IMR-90 (cell line): ENCODE results near the gene IGLON5. TPM values are rescaled to one million over a fixed set of nuclear protein-coding genes. Genes with fewer than 3 reads are reported as not detected.

Source experiments
- ATAC-seq: fragments of 200-7000 bp; cut with Tn5 transposase; 2 replicates; pipeline ENCODE4 v1.9.1; 2020; ENCODE audit warnings: low read depth, mild to moderate bottlenecking, moderate library complexity
- BruUV-seq: library from RNA; stranded (reverse); fragments of 400-500 nt; replicated peaks from 2 replicates; lab custom pipeline; 2021; lab: Mats Ljungman, UMichigan
- CTCF ChIA-PET: fragments of 300-600 bp; formaldehyde crosslinking; extraction: SDS; loops from one replicate; lab custom pipeline; 2021; ENCODE audit warnings: antibody characterized with exemption; lab: Yijun Ruan, JAX
- POLR2A ChIA-PET: fragments of 300-600 bp; sonication (Branson Sonifier 250); formaldehyde crosslinking; loops from one replicate; lab custom pipeline; 2022; ENCODE audit warnings: antibody characterized with exemption; ENCODE audit not compliant: unreplicated experiment; lab: Charles Lee
- DNase-seq: peaks from one replicate; pipeline ENCODE4 v3.0.0; 2013
- H2AFZ ChIP-seq: replicated peaks from 2 replicates; pipeline ENCODE3; 2013; ENCODE audit warnings: low read length, mild to moderate bottlenecking; ENCODE audit not compliant: poor library complexity
- H2AK5ac ChIP-seq: 2 replicates; pipeline ENCODE4 v1.6.1; 2013; ENCODE audit warnings: low read depth, low read length, inconsistent platforms
- H2AK9ac ChIP-seq: replicated peaks from 2 replicates; pipeline ENCODE3; 2013; ENCODE audit warnings: mild to moderate bottlenecking, low read depth, low read length, moderate library complexity; ENCODE audit not compliant: poor library complexity
- H2BK120ac ChIP-seq: 2 replicates; pipeline ENCODE4 v1.6.1; 2013; ENCODE audit warnings: low read depth, low read length, inconsistent platforms
- H2BK15ac ChIP-seq: 3 replicates; pipeline ENCODE4 v1.6.1; 2013; ENCODE audit warnings: low read depth, low read length, inconsistent platforms
- H2BK20ac ChIP-seq: 2 replicates; pipeline ENCODE4 v1.6.1; 2013; ENCODE audit warnings: low read depth, mild to moderate bottlenecking, inconsistent platforms, low read length, moderate library complexity
- H2BK5ac ChIP-seq: 2 replicates; pipeline ENCODE4 v1.6.1; 2013; ENCODE audit warnings: mild to moderate bottlenecking, low read depth, low read length, inconsistent platforms; ENCODE audit not compliant: poor library complexity, severe bottlenecking
- H3K14ac ChIP-seq: replicated peaks from 2 replicates; pipeline ENCODE4 v1.6.1; 2013; ENCODE audit warnings: low read depth, low read length, inconsistent platforms
- H3K18ac ChIP-seq: 2 replicates; pipeline ENCODE4 v1.6.1; 2013; ENCODE audit warnings: low read depth, low read length, control low read depth
- H3K23ac ChIP-seq: 2 replicates; pipeline ENCODE4 v1.6.1; 2013; ENCODE audit warnings: low read depth, low read length, inconsistent platforms
- H3K27ac ChIP-seq: 2 replicates; pipeline ENCODE4 v1.5.1; 2013; ENCODE audit warnings: mild to moderate bottlenecking, control low read depth, low read length; ENCODE audit not compliant: insufficient read depth
- H3K27me3 ChIP-seq: 2 replicates; pipeline ENCODE4 v1.6.1; 2013; ENCODE audit warnings: low read length; ENCODE audit not compliant: control insufficient read depth, insufficient read depth
- H3K36me3 ChIP-seq: 2 replicates; pipeline ENCODE4 v1.6.1; 2013; ENCODE audit warnings: low read length, mixed read lengths; ENCODE audit not compliant: control insufficient read depth, insufficient read depth
- H3K4ac ChIP-seq: 2 replicates; pipeline ENCODE4 v1.6.1; 2013; ENCODE audit warnings: low read depth, low read length, inconsistent platforms
- H3K4me1 ChIP-seq: 2 replicates; pipeline ENCODE4 v1.6.1; 2013; ENCODE audit warnings: low read length, mixed read lengths; ENCODE audit not compliant: control insufficient read depth, insufficient read depth
- H3K4me2 ChIP-seq: 2 replicates; pipeline ENCODE4 v1.6.1; 2013; ENCODE audit warnings: low read depth, mild to moderate bottlenecking, control low read depth, low read length, moderate library complexity
- H3K4me3 ChIP-seq: 2 replicates; pipeline ENCODE4 v1.5.1; 2013; ENCODE audit warnings: low read depth, mild to moderate bottlenecking, control low read depth, low read length, moderate library complexity; ENCODE audit not compliant: insufficient read depth
- H3K56ac ChIP-seq: 2 replicates; pipeline ENCODE4 v1.6.1; 2013; ENCODE audit warnings: low read length, inconsistent platforms; ENCODE audit not compliant: insufficient read depth; ENCODE audit errors: extremely low read depth
- H3K79me1 ChIP-seq, 2 experiments: 2 replicates each; pipeline ENCODE4 v1.6.1; 2013; ENCODE audit warnings: low read length in 2 of 2, inconsistent platforms in 1 of 2, low read depth in 1 of 2
- H3K9ac ChIP-seq: 2 replicates; pipeline ENCODE4 v1.6.1; 2013; ENCODE audit warnings: low read depth, low read length, control low read depth
- H3K9me1 ChIP-seq: 2 replicates; pipeline ENCODE4 v1.6.1; 2013; ENCODE audit warnings: low read length, inconsistent platforms; ENCODE audit not compliant: insufficient read depth
- H3K9me3 ChIP-seq: 2 replicates; pipeline ENCODE4 v1.6.1; 2013; ENCODE audit warnings: low read length; ENCODE audit not compliant: control insufficient read depth, insufficient read depth
- H4K20me1 ChIP-seq: 2 replicates; pipeline ENCODE4 v1.6.1; 2013; ENCODE audit warnings: low read length, inconsistent platforms; ENCODE audit not compliant: insufficient read depth
- H4K5ac ChIP-seq: 2 replicates; pipeline ENCODE4 v1.6.1; 2013; ENCODE audit warnings: mild to moderate bottlenecking, low read depth, low read length, control low read depth
- H4K8ac ChIP-seq, 2 experiments: 2 replicates each; pipeline ENCODE4 v1.6.1; 2013; ENCODE audit warnings: low read depth in 2 of 2, low read length in 2 of 2, control low read depth in 1 of 2, inconsistent platforms in 1 of 2
- H4K91ac ChIP-seq: 2 replicates; pipeline ENCODE4 v1.6.1; 2013; ENCODE audit warnings: low read depth, low read length, inconsistent platforms; ENCODE audit not compliant: insufficient read depth
- BHLHE40 ChIP-seq: fragments of 150-350 bp; IDR thresholded peaks from 2 replicates; pipeline ENCODE4 v1.6.1; 2016; ENCODE audit warnings: mild to moderate bottlenecking, low read depth, low read length
- CEBPB ChIP-seq: IDR thresholded peaks from 2 replicates; pipeline ENCODE4 v1.6.1; 2012; ENCODE audit warnings: low read depth, low read length, improper control_type of control experiment
- CHD1 ChIP-seq: IDR thresholded peaks from 2 replicates; pipeline ENCODE4 v1.6.1; 2012; ENCODE audit warnings: low read depth, low read length, improper control_type of control experiment
- CTCF ChIP-seq: conservative IDR thresholded peaks from 2 replicates; pipeline ENCODE4 v1.5.1; 2012; ENCODE audit warnings: mild to moderate bottlenecking, low read depth, low read length, improper control_type of control experiment
- FOS ChIP-seq: fragments of 150-350 bp; IDR thresholded peaks from 2 replicates; pipeline ENCODE4 v1.6.1; 2016; ENCODE audit warnings: low read depth, low read length
- MAFK ChIP-seq: IDR thresholded peaks from 2 replicates; pipeline ENCODE4 v1.6.1; 2012; ENCODE audit warnings: low read depth, low read length, improper control_type of control experiment
- MAZ ChIP-seq: IDR thresholded peaks from 2 replicates; pipeline ENCODE4 v1.6.1; 2012; ENCODE audit warnings: low read depth, mild to moderate bottlenecking, low read length, improper control_type of control experiment, moderate library complexity, borderline replicate concordance
- MXI1 ChIP-seq: IDR thresholded peaks from 2 replicates; pipeline ENCODE4 v1.6.1; 2012; ENCODE audit warnings: low read depth, mild to moderate bottlenecking, low read length, moderate library complexity, borderline replicate concordance
- NFE2L2 ChIP-seq: fragments of 150-350 bp; IDR thresholded peaks from 2 replicates; pipeline ENCODE4 v1.6.1; 2016; ENCODE audit warnings: low read depth, mild to moderate bottlenecking, low read length
- POLR2A ChIP-seq: IDR thresholded peaks from 2 replicates; pipeline ENCODE4 v1.6.1; 2012; ENCODE audit warnings: mild to moderate bottlenecking, low read depth, low read length
- RAD21 ChIP-seq: IDR thresholded peaks from 2 replicates; pipeline ENCODE4 v1.6.1; 2012; ENCODE audit warnings: low read length, improper control_type of control experiment
- RCOR1 ChIP-seq: IDR thresholded peaks from 2 replicates; pipeline ENCODE4 v1.6.1; 2012; ENCODE audit warnings: mild to moderate bottlenecking, low read length, improper control_type of control experiment; ENCODE audit not compliant: insufficient replicate concordance
- RFX5 ChIP-seq: IDR thresholded peaks from 2 replicates; pipeline ENCODE4 v1.8.0; 2012; ENCODE audit warnings: low read depth, mild to moderate bottlenecking, low read length, moderate library complexity
- SMC3 ChIP-seq: fragments of 150-350 bp; IDR thresholded peaks from 2 replicates; pipeline ENCODE4 v1.6.1; 2016; ENCODE audit warnings: low read depth, mild to moderate bottlenecking, antibody characterized with exemption, low read length, moderate library complexity
- WGBS, 2 experiments: methylation state at CpG; one replicate each; pipeline versions ENCODE4 v1.1.5 to v1.1.7; 2013; ENCODE audit warnings: missing lambda C conversion rate in 2 of 2; ENCODE audit not compliant: insufficient read length in 1 of 2; ENCODE audit errors: extremely low coverage in 2 of 2; 5-methylcytosine and 5-hydroxymethylcytosine counted together
- dilution Hi-C: fragments of 300-500 bp; cut with HindIII; formaldehyde crosslinking; loops from one replicate; pipeline ENCODE4 v1.14.3; 2018; ENCODE audit warnings: low sequenced_read_pairs; ENCODE audit not compliant: unreplicated experiment
- in situ Hi-C: fragments of 300-500 bp; cut with MboI; formaldehyde crosslinking; loops from 3 replicates; pipeline ENCODE4 v1.14.3; 2019; ENCODE audit warnings: low sequenced_read_pairs, inconsistent platforms, mixed read lengths
- intact Hi-C: fragments of 100-400 bp; cut with micrococcal nuclease; formaldehyde crosslinking; loops from 2 replicates; pipeline ENCODE4 v1.10.0; 2022
- polyA plus RNA-seq, 3 experiments: library from polyadenylated mRNA; depleted of rRNA; stranded (reverse); fragments of >200 nt; gene quantifications; 2 replicates each; pipeline ENCODE4 v1.2.3, GENCODE V29; 2012; ENCODE audit warnings: low replicate concordance in 1 of 3
- total RNA-seq: library from RNA; depleted of rRNA; stranded (reverse); fragments of >200 nt; gene quantifications from 2 replicates; pipeline ENCODE4 v1.2.3, GENCODE V29; 2012
- TF ChIP-seq, protein P1 (sequence below): fragments of 150-350 bp; IDR thresholded peaks from 2 replicates; pipeline ENCODE4 v1.6.1; 2017; ENCODE audit warnings: mild to moderate bottlenecking, antibody characterized with exemption, low read length, low read depth
- TF ChIP-seq, protein P2 (sequence below): fragments of 150-350 bp; IDR thresholded peaks from 2 replicates; pipeline ENCODE4 v1.6.1; 2016; ENCODE audit warnings: low read depth, mild to moderate bottlenecking, low read length, moderate library complexity, borderline replicate concordance

IGLON5 gene
- total and polyA plus RNA-seq, 2 of the 4 experiments (the other 2 are of a cell fraction), result not detected

DNA sequence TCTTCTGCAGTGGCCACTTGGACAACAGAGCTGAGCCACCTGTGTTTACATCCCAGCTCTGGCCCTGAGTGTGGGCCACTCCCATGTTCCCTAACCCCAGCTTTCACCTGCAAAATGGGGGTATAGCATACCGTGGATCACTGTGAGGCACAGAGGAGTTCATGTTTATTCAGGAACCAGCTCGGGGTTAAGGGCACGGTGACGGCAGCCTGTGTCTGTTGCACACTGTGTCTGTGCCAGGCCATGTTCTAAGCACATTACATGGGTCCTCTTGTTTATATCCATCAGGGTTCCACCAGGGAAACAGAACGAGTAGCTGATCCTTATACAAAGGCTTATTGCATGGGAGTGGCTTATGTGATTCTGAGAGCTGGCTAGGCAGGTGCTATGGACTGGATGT is 14.0 kb upstream of the IGLON5 start:
- Histone ChIP-seq H3K79me1 (no peaks in the 10 kb centered on the region), H4K8ac (no peak overlapping the region), H3K9me1 (no peaks in the 10 kb centered on the region), H2BK20ac (no peak overlapping the region), H3K4ac (no peak overlapping the region), H4K91ac (no peak overlapping the region), H2BK5ac (no peak overlapping the region), H3K4me2 (no peak overlapping the region), H2BK15ac (no peak overlapping the region), H3K4me1 (no peaks in the 10 kb centered on the region), H3K56ac (no peak overlapping the region), H3K9ac (no peak overlapping the region), H2BK120ac (no peak overlapping the region), H3K14ac (no peak overlapping the region), H2AFZ (no peak overlapping the region), H3K18ac (no peak overlapping the region), H3K4me3 (no peak overlapping the region), H4K5ac (no peak overlapping the region), H3K36me3 (no peaks in the 10 kb centered on the region), H3K27ac (no peak overlapping the region), H3K9me3 (peaks cover 2% of the 10 kb centered on the region; the same call in 1 of the 2 replicates), H2AK9ac (no peak overlapping the region), H2AK5ac (no peak overlapping the region), H3K27me3 (no peaks in the 10 kb centered on the region), H4K20me1 (no peaks in the 10 kb centered on the region), H3K23ac (no peak overlapping the region)
- no TSS peak for BruUV-seq
- intact Hi-C loops (no loop called here), dilution Hi-C loops (no loop called here), in situ Hi-C loops (no loop called here)
- TF ChIP-seq MXI1 (no peak), MAFK (no peak), CHD1 (no peak), MAZ (no peak), CEBPB (no peak), RCOR1 (no peak), SMC3 (no peak), POLR2A (no peak), NFE2L2 (no peak), RAD21 (no peak), RFX5 (no peak), CTCF (no peak), BHLHE40 (no peak), FOS (no peak)
- TF ChIP-seq, protein P1, sequence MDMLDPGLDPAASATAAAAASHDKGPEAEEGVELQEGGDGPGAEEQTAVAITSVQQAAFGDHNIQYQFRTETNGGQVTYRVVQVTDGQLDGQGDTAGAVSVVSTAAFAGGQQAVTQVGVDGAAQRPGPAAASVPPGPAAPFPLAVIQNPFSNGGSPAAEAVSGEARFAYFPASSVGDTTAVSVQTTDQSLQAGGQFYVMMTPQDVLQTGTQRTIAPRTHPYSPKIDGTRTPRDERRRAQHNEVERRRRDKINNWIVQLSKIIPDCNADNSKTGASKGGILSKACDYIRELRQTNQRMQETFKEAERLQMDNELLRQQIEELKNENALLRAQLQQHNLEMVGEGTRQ, result no peak
- TF ChIP-seq, protein P2, sequence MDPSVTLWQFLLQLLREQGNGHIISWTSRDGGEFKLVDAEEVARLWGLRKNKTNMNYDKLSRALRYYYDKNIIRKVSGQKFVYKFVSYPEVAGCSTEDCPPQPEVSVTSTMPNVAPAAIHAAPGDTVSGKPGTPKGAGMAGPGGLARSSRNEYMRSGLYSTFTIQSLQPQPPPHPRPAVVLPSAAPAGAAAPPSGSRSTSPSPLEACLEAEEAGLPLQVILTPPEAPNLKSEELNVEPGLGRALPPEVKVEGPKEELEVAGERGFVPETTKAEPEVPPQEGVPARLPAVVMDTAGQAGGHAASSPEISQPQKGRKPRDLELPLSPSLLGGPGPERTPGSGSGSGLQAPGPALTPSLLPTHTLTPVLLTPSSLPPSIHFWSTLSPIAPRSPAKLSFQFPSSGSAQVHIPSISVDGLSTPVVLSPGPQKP, result no peak
- no peak for DNase-seq
- ChIA-PET POLR2A (no interaction called here), CTCF (no interaction called here)
- no peak for ATAC-seq
- no CpG with 5 or more reads among the region's 5 CpGs for WGBS, 2 experiments
